ENCODE results near the gene CROCC2. TPM values are rescaled to one million over a fixed set of nuclear protein-coding genes. Genes with fewer than 3 reads are reported as not detected.

The CROCC2 gene
- total and polyA plus RNA-seq, 10 of the 15 experiments (the other 5 are each of a cell fraction or from before 2014, with no cell fraction given): not detected

DNA sequence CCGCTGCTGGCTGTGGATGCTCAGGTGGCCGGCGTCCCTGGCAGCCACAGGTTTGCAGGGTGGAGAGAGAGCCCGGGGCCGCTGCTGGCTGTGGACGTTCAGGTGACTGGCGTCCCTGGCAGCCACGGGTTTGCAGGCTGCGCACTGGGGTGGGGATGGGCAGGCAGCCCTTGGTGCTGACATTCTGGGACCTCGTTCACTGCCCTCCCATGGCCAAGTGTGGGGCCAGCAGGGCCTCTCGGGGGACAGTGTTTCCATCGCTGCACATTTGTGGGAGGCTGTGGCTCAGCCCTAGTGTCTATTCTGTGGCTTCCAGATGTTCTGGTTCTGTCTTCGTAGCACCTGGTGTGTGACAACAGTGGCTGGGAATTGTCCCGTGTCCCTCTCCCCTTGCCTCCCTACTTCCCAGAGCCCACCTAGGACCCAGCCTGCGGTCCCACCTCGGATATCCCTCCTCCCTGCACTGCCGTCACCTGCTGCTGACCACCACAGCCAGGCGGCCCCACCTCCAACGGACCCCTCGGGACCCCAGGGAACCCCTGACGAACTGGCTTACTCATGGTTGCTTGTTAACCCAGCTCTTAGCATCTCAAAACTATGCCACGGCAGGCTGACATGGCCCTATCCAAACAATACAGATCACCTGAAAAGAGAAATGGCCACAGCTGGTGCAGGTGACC, 915 bp downstream of the CROCC2 start:
- TF ChIP-seq CHD4 (IDR thresholded peaks at IDR 0.05) (no peak), HSF1 (IDR thresholded peaks at IDR 0.05; ENCODE audit: low read depth, low read length) (no peak), SRF (IDR thresholded peaks at IDR 0.05; ENCODE audit: low read depth in 2 of 2, low read length in 2 of 2) (no peak), ZBTB4 (CRISPR knock-in tag; IDR thresholded peaks at IDR 0.05) (no peak), RELA (IDR thresholded peaks at IDR 0.05; ENCODE audit: borderline replicate concordance, partially characterized antibody) (no peak), IRF3 (IDR thresholded peaks at IDR 0.05) (no peak), PRDM15 (CRISPR knock-in tag; IDR thresholded peaks at IDR 0.05) (no peak)
- Histone ChIP-seq H3K4me1 (ENCODE audit: control insufficient read depth, insufficient read depth, low read length) (no peaks in the 10 kb centered on the region), H3K4me2 (ENCODE audit: control insufficient read depth, insufficient read depth) (no peak overlapping the region), H3K9me3 (replicated peaks; ENCODE audit: control insufficient read depth, insufficient read depth, low read length) (no peaks in the 10 kb centered on the region), H3K27ac (ENCODE audit: control insufficient read depth, insufficient read depth) (no peak overlapping the region), H3K9ac (ENCODE audit: control insufficient read depth, insufficient read depth, low read length) (no peak overlapping the region), H3K4me3 (no peak overlapping the region), H3K36me3 (ENCODE audit: control insufficient read depth in 2 of 2, insufficient read depth in 2 of 2, low read length in 1 of 2) (no peaks in the 10 kb centered on the region), H2AFZ (ENCODE audit: control insufficient read depth, low read depth, low read length) (no peak overlapping the region), H3K27me3 (replicated peaks in 1 of 2; ENCODE audit: control insufficient read depth in 2 of 2, insufficient read depth in 2 of 2, low read length in 1 of 2) (no peaks in the 10 kb centered on the region), H3K79me2 (ENCODE audit: control insufficient read depth, insufficient read depth, low read length) (no peaks in the 10 kb centered on the region), H4K20me1 (ENCODE audit: control insufficient read depth, insufficient read depth) (no peaks in the 10 kb centered on the region)
- in situ Hi-C loops (cut with MboI): no loop called here
- DNase-seq (ENCODE audit: low read depth, low spot score): no peak
- 31% methylated on average over 19 of the region's 22 CpGs for WGBS (ENCODE audit: insufficient coverage, insufficient replicate concordance, low lambda C conversion rate, missing lambda C conversion rate)
- BruUV-seq (replicated peaks): no TSS peak
- intact Hi-C loops (cut with micrococcal nuclease; ENCODE audit: unreplicated experiment): no loop called here
- SMC1A ChIA-PET (ENCODE audit: uncharacterized antibody, unreplicated experiment): no interaction called here
- CTCF ChIA-PET: no interaction called here
- RAD21 ChIA-PET (ENCODE audit: unreplicated experiment): no interaction called here
- FAIRE-seq: no peak
- POLR2A ChIA-PET: no interaction called here
- no peak for ATAC-seq

All from GM12878 (cell line).